DMS153 treated with DMSO at 0.1 percent for 48 hours (cell line): ENCODE results near the gene IGF2BP1.
A peak's percentile ranks its signal among the peaks of the same experiment; 100 is the strongest.
"Not testable (repeated sequence)": the region's sequence is repeated elsewhere in the genome, so short reads cannot be mapped to it uniquely, and the experiment has no call there.

ENCODE experiments used
- DNase-seq: peaks from one replicate; lab custom pipeline; 2025; ENCODE audit not compliant: unreplicated experiment; lab: John Stamatoyannopoulos, UW

The IGF2BP1 gene

DNA sequence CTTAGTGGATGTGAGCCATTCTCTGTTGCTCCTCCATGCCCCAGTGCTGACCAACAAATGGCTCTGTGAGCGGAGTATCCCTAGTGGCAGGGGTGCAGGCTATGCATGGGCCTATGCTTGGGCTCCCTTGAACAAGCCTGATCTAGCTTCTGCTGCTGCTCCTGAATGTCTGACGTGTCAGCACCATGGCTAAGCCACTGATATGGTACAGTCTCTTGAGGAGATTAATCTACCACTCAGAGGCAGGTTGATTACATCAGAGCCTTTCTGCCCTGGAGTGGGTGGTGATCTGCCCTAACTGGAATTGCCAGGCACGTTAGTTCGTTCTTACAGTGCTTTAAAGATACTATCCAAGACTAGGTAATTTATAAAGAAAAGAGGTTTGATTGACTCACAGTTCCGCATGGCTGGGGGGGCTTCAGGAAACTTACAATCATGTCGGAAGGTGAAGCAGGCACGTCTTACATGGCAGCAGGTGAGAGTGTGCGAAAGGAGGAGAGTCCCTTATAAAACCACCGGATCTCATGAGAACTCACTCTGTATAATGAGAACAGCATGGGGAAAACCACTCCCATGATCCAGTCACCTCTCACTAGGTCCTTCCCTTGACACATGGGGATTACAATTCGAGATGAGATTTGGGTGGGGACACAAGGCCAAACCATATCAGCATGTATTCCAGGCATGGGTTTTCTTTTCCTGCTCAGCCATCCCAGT is 93.9 kb downstream of the IGF2BP1 start:
- no peak for DNase-seq

DNA sequence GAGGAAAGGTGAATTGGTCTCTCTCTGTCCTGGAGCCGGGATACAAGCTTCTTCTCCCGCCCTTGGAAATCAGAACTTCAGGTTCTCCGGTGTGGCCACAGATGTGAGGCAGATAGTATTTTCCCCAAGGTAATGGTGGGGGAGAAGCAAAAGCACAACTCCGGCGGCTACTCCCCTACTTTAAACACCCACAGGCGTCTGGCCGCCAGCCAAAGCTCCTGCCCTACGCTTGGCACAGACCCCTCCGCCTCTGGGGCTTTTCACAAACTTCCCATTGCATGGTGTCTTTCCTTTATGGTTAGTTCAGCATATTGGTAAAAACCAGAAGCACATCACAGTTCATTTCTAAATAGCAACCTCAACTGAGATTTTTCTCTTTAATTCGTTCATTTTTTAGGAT is 95.9 kb downstream of the IGF2BP1 start:
- no peak for DNase-seq

DNA sequence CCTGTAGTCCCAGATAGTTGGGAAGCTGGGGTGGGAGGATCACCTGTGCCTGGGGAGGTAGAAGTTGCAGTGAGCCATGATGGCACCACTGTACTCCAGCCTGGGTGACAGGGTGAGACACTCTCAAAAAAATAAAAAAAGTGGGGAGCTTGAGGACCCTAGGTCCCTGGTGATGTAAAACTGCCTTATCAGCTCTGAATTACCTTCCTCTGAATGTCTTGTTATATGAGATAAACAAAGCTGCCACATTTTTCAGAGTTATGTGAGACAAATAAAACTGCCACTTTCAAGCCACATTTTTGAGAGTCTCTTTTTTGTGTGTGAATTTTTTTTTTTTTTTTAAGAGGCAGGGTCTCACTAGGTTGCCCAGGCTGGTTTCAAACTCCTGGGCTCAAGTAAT is 103.4 kb downstream of the IGF2BP1 start:
- DNase-seq: no peak

DNA sequence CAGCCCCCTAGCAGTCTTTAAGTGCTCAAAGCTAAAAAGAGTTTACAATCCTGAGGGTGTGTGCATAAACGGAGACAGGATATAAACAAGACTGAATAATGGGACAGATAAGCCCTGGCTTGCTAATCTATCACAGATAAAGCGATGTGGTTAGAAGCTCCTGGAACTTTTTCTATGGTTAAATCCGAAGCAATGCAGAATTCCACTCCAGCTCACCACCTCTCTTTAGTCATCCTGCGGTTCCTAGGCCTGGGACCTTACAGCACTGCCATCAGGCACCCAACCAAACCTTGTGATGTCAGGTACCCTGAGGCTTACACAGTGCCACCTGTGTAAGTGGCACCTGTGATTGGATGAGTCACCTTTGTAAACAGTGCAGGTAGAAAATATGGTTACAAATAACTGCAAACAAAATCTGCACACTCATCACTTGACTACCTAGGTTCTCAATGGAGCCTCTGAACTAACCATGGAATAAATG is 103.9 kb downstream of the IGF2BP1 start:
- peak; percentile 82 for DNase-seq

DNA sequence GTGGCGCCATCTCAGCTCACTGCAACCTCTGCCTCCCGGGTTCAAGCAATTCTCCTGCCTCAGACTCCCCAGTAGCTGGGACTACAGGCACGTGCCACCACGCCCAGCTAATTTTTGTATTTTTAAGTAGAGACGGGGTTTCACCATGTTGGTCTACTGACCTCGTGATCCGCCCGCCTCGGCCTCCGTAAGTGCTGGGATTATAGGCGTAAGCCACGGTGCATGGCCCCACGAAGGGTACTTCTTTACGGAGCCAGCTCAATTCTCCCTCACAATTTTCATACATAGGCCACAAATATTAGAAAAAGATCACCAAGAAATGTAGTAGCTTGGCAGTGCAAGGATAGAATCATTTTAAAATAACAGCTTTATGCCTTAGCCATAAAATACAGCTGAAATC is 106.2 kb downstream of the IGF2BP1 start:
- DNase-seq: not testable (repeated sequence)

DNA sequence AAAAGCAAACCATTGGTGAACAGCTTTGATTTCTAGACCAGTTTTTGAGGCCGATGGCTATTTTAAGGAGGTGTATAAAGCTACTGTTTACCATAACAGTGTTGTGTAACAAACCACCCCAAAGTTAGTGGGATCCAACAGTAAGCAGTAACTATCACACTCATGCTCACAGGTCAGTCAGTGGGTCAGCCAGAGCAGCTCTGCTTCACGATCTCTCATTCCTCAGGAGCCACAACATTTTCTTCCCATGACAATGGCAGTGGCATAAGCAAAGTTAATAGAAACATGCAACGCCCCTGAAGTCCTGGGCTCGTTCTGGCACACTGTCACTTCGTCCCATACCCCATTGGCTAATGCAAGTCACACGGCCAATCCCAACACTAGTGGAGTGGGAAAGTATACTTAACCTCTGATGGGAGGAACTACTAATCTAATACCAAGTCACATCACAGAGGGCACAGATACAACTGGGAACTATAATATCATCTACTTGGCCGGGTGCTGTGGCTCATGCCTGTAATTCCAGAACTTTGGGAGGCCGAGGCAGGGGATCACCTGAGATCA is 107.4 kb downstream of the IGF2BP1 start:
- no peak for DNase-seq
